Stimulated activated CD8-positive, alpha-beta memory T cell treated with anti-CD3 and anti-CD28 coated beads, Interleukin-12 subunit alpha, Interleukin-12 subunit beta, amount 100 ng/mL, for 24 hours (primary cell): ENCODE data around the gene ACTR10.

Experiments
- DNase-seq: peaks from one replicate; pipeline ENCODE4 v3.0.0-alpha.2; 2020; ENCODE audit errors: extremely low read depth

Gene ACTR10

GRCh38 chr14:58199726-58200479 lies at the start of gene ACTR10:
ACTR10 (plus strand) TSS chr14:58200149; CDS start chr14:58200218, 69 bp downstream.
- DNase-seq = peak; percentile 74

- no peak for DNase-seq
These were observed 49.6 kb upstream of the ACTR10 start for GRCh38 chr14:58150243-58150805.

- DNase-seq = no peak
These were observed 48.6 kb upstream of the ACTR10 start for GRCh38 chr14:58151133-58152013.

- DNase-seq = peak; percentile 32
These were observed 47.7 kb upstream of the ACTR10 start, which contains the start of gene ARMH4 for GRCh38 chr14:58152014-58152857. ARMH4 (minus strand) TSS chr14:58152213; CDS start chr14:58139358, 12,855 bp downstream.

GRCh38 chr14:58160561-58160960 lies 39.4 kb upstream of the ACTR10 start:
- no peak for DNase-seq

- DNase-seq = peak; percentile 33
These were observed 33.7 kb upstream of the ACTR10 start for GRCh38 chr14:58166005-58166983.

- no peak for DNase-seq
These were observed 32.9 kb upstream of the ACTR10 start for GRCh38 chr14:58167057-58167456.

- DNase-seq = no peak
These were observed 32.1 kb upstream of the ACTR10 start for GRCh38 chr14:58167891-58168290.

- DNase-seq = no peak
These were observed 28.9 kb upstream of the ACTR10 start for GRCh38 chr14:58171090-58171489.

GRCh38 chr14:58177125-58177524 lies 22.8 kb upstream of the ACTR10 start:
- DNase-seq = no peak

GRCh38 chr14:58189176-58189575 lies 10.8 kb upstream of the ACTR10 start:
- DNase-seq = no peak

GRCh38 chr14:58191763-58192601 lies 8.0 kb upstream of the ACTR10 start:
- no peak for DNase-seq

- no peak for DNase-seq
These were observed 6.4 kb upstream of the ACTR10 start for GRCh38 chr14:58193542-58193941.

- DNase-seq = no peak
These were observed 3.8 kb upstream of the ACTR10 start for GRCh38 chr14:58196198-58196597.

GRCh38 chr14:58198086-58198485 lies 1.9 kb upstream of the ACTR10 start:
- no peak for DNase-seq

- DNase-seq = no peak
These were observed 512 bp downstream of the ACTR10 start for GRCh38 chr14:58200480-58200841.

- no peak for DNase-seq
These were observed 897 bp downstream of the ACTR10 start for GRCh38 chr14:58200846-58201245.

GRCh38 chr14:58213176-58213575 lies 13.2 kb downstream of the ACTR10 start:
- no peak for DNase-seq

- no peak for DNase-seq
These were observed 15.4 kb downstream of the ACTR10 start for GRCh38 chr14:58215191-58215914.
